IMR-90 (cell line): Measurements from ENCODE around the gene MAPK13. TPM values are rescaled to one million over a fixed set of nuclear protein-coding genes. Genes with fewer than 3 reads are reported as not detected.

Experiments
- polyA plus RNA-seq, 3 experiments: library from polyadenylated mRNA; depleted of rRNA; stranded (reverse); fragments of >200 nt; gene quantifications; 2 replicates each; pipeline ENCODE4 v1.2.3, GENCODE V29; 2012; ENCODE audit warnings: low replicate concordance in 1 of 3
- total RNA-seq: library from RNA; depleted of rRNA; stranded (reverse); fragments of >200 nt; gene quantifications from 2 replicates; pipeline ENCODE4 v1.2.3, GENCODE V29; 2012; rRNA removed

Gene MAPK13
- total and polyA plus RNA-seq, 2 of the 4 experiments (the other 2 are of a cell fraction): 2.0 to 2.9 TPM

Other genes starting within 250 kb of the MAPK13 start
- gene SRPK1, start 209.4 kb upstream of the MAPK13 start, total RNA-seq: 44.6 and 92.8 TPM in 2 replicates
- 17.6 and 22.5 TPM in 2 replicates for gene SRPK1, start 209.4 kb upstream of the MAPK13 start, polyA plus RNA-seq (2012; rRNA removed)
- not detected in 2 replicates for gene SLC26A8, start 105.9 kb upstream of the MAPK13 start, total RNA-seq
- 0.07 TPM in 1 of 2 replicates, not detected in the other for gene SLC26A8, start 105.9 kb upstream of the MAPK13 start, polyA plus RNA-seq (2012; rRNA removed)
- 69.7 and 74.4 TPM in 2 replicates for gene MAPK14, start 102.7 kb upstream of the MAPK13 start, total RNA-seq
- 22.6 and 28.4 TPM in 2 replicates for gene MAPK14, start 102.7 kb upstream of the MAPK13 start, polyA plus RNA-seq (2012; rRNA removed)
- 8.3 and 10.2 TPM in 2 replicates for gene BRPF3, start 66.2 kb downstream of the MAPK13 start, total RNA-seq
- gene BRPF3, start 66.2 kb downstream of the MAPK13 start, polyA plus RNA-seq (2012; rRNA removed): 17.2 and 18.1 TPM in 2 replicates
- not detected in 2 replicates for gene PNPLA1, start 139.5 kb downstream of the MAPK13 start, total RNA-seq
- gene PNPLA1, start 139.5 kb downstream of the MAPK13 start, polyA plus RNA-seq (2012; rRNA removed): not detected in 2 replicates
- not detected in 2 replicates for gene BNIP5, start 206.4 kb downstream of the MAPK13 start, total RNA-seq
- gene BNIP5, start 206.4 kb downstream of the MAPK13 start, polyA plus RNA-seq (2012; rRNA removed): not detected in 2 replicates